Panc1 (cell line): ENCODE data around the gene ZDHHC14.

ENCODE experiments used
- CTCF ChIP-seq: fragments of 450-650 bp; IDR thresholded peaks from 2 replicates; pipeline ENCODE4 v1.5.1; 2017; ENCODE audit warnings: mild to moderate bottlenecking
- REST ChIP-seq, 2 experiments: IDR thresholded peaks; 2 replicates each; pipeline ENCODE4 v1.6.1; 2011 to 2012; ENCODE audit warnings: low read depth in 2 of 2, control low read depth in 1 of 2, low read length in 1 of 2, mild to moderate bottlenecking in 1 of 2, moderate library complexity in 1 of 2; ENCODE audit not compliant: insufficient read depth in 1 of 2
- SIN3A ChIP-seq: IDR thresholded peaks from 2 replicates; pipeline ENCODE4 v1.6.1; 2012; ENCODE audit warnings: low read depth, mild to moderate bottlenecking, low read length, moderate library complexity, borderline replicate concordance; ENCODE audit not compliant: insufficient read depth

GRCh38 chr6:157634546-157634945 lies 253.6 kb downstream of the ZDHHC14 start:
- TF ChIP-seq CTCF, result no peak
- no peak for TF ChIP-seq REST (IDR thresholded peaks at IDR 0.05; ENCODE audit: insufficient read depth in 1 of 2, low read depth in 2 of 2, low read length in 1 of 2)
- TF ChIP-seq SIN3A, result no peak
